Measurements from ENCODE around the gene TBC1D22A. TPM values are rescaled to one million over a fixed set of nuclear protein-coding genes. Genes with fewer than 3 reads are reported as not detected.

TBC1D22A gene
- total and polyA plus RNA-seq, 2 experiments from 2014 or later: 15.3 to 19.8 TPM

- peak overlapping the region; percentile 69 for H3K27ac ChIP-seq
- H3K4me1 ChIP-seq (ENCODE audit: insufficient read depth): peaks cover 26% of the 10 kb centered on the region
- no peaks in the 10 kb centered on the region for H3K79me2 ChIP-seq
- H2AFZ ChIP-seq: no peak overlapping the region
- no peak for DNase-seq (ENCODE audit: low spot score)
- H3K27me3 ChIP-seq: no peaks in the 10 kb centered on the region
- 77% methylated on average over 2 of the region's 2 CpGs for WGBS (ENCODE audit: low lambda C conversion rate, missing lambda C conversion rate)
- H3K36me3 ChIP-seq (replicated peaks; ENCODE audit: insufficient read depth, low read depth): no peaks in the 10 kb centered on the region
- TF ChIP-seq CTCF (IDR thresholded peaks at IDR 0.05; ENCODE audit: poor library complexity): no peak
- TF ChIP-seq EZH2phosphoT487 (IDR thresholded peaks at IDR 0.05; ENCODE audit: low read depth, severe bottlenecking, unreplicated experiment): no peak
- TF ChIP-seq EZH2 (IDR thresholded peaks at IDR 0.05; ENCODE audit: borderline replicate concordance): no peak
- H3K4me3 ChIP-seq: peak overlapping the region; percentile 18
- H3K9me3 ChIP-seq (ENCODE audit: low read depth): no peaks in the 10 kb centered on the region
- no peaks in the 10 kb centered on the region for H3K9me2 ChIP-seq (replicated peaks; ENCODE audit: insufficient read depth)
- no peaks in the 10 kb centered on the region for H4K20me1 ChIP-seq (ENCODE audit: insufficient read depth, poor library complexity, severe bottlenecking)
- no peak overlapping the region for H3K4me2 ChIP-seq
These were observed 345.0 kb downstream of the TBC1D22A start for GRCh38 chr22:47107431-47107830.

- Histone ChIP-seq H3K9me3 (ENCODE audit: low read depth) (no peaks in the 10 kb centered on the region), H3K4me1 (ENCODE audit: insufficient read depth) (peaks cover 18% of the 10 kb centered on the region), H3K27me3 (no peaks in the 10 kb centered on the region), H3K27ac (peak overlapping the region; percentile 39), H3K36me3 (replicated peaks; ENCODE audit: insufficient read depth, low read depth) (no peaks in the 10 kb centered on the region), H3K79me2 (no peaks in the 10 kb centered on the region), H3K4me2 (peak overlapping the region; percentile 36), H3K4me3 (no peak overlapping the region), H3K9me2 (replicated peaks; ENCODE audit: insufficient read depth) (no peaks in the 10 kb centered on the region), H2AFZ (no peak overlapping the region), H4K20me1 (ENCODE audit: insufficient read depth, poor library complexity, severe bottlenecking) (no peaks in the 10 kb centered on the region)
- 83% methylated on average over 18 of the region's 18 CpGs for WGBS (ENCODE audit: low lambda C conversion rate, missing lambda C conversion rate)
- TF ChIP-seq CTCF (IDR thresholded peaks at IDR 0.05; ENCODE audit: poor library complexity) (no peak), EZH2phosphoT487 (IDR thresholded peaks at IDR 0.05; ENCODE audit: low read depth, severe bottlenecking, unreplicated experiment) (no peak), EZH2 (IDR thresholded peaks at IDR 0.05; ENCODE audit: borderline replicate concordance) (no peak)
- DNase-seq (ENCODE audit: low spot score): no peak
These were observed 348.5 kb downstream of the TBC1D22A start for GRCh38 chr22:47110817-47111443.

GRCh38 chr22:47111626-47112581, 349.5 kb downstream of the TBC1D22A start:
- Histone ChIP-seq H3K4me3 (no peak overlapping the region), H3K27me3 (no peaks in the 10 kb centered on the region), H2AFZ (no peak overlapping the region), H4K20me1 (ENCODE audit: insufficient read depth, poor library complexity, severe bottlenecking) (no peaks in the 10 kb centered on the region), H3K36me3 (replicated peaks; ENCODE audit: insufficient read depth, low read depth) (no peaks in the 10 kb centered on the region), H3K9me3 (ENCODE audit: low read depth) (no peaks in the 10 kb centered on the region), H3K4me2 (peak overlapping the region; percentile 36), H3K4me1 (ENCODE audit: insufficient read depth) (peaks cover 18% of the 10 kb centered on the region), H3K27ac (peak overlapping the region; percentile 39), H3K79me2 (no peaks in the 10 kb centered on the region), H3K9me2 (replicated peaks; ENCODE audit: insufficient read depth) (no peaks in the 10 kb centered on the region)
- DNase-seq (ENCODE audit: low spot score): no peak
- no peak for TF ChIP-seq EZH2phosphoT487 (IDR thresholded peaks at IDR 0.05; ENCODE audit: low read depth, severe bottlenecking, unreplicated experiment)
- no peak for TF ChIP-seq EZH2 (IDR thresholded peaks at IDR 0.05; ENCODE audit: borderline replicate concordance)
- no peak for TF ChIP-seq CTCF (IDR thresholded peaks at IDR 0.05; ENCODE audit: poor library complexity)
- 88% methylated on average over 29 of the region's 29 CpGs for WGBS (ENCODE audit: low lambda C conversion rate, missing lambda C conversion rate)
